GM12874 (cell line): ENCODE data around the gene RUNX1.

Experiments
- TF ChIP-seq, protein P1 (sequence below): IDR thresholded peaks from 2 replicates; pipeline ENCODE4 v1.5.1; 2011; ENCODE audit warnings: low read depth, mild to moderate bottlenecking, control low read depth, low read length, moderate library complexity; ENCODE audit not compliant: insufficient read depth

The RUNX1 gene

DNA sequence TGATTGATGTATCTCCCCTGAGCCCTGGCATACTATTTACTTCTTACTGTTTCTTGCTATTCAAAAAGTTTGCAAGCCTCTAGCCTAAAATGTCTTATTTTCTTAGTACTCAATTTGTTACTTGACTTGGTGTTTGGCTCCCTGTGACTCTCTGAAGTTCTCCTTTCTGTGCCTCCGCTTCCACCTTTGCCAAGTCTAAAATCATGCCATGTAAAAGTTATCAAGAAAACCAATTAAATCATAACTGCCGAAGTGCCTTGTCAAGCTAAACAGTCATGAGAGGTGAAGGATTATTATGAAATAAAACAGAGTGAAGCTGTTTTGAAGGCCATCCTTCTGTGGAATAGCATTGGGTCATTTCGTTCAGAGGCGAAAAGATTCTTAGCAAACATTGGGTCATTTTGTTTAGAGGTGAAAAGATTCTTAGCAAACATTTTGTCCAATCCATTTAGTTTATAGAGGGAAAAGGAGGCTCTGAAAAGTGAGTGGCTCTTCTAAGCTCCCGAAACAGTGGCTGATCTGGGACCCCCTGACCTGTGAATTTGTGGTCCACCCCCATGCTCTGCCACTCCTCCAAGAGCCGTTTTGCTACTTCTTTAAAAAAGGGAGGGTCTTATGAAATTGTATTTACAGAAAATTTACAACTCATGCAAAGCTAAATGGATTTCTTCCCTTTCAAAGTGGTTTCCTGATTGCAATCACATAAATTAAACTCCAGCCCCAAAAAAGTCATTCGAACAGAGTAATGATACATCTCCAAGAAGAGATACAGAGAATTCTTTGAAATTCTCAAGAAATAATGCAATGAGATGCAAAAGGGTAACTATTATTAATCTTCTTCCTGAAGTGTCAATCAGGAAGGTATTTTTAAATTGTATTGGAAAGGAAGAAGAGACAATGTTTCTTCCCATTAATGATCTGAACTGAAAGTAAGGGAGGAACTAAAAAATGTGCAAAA is 141.4 kb downstream of the RUNX1 start:
- TF ChIP-seq, protein P1, sequence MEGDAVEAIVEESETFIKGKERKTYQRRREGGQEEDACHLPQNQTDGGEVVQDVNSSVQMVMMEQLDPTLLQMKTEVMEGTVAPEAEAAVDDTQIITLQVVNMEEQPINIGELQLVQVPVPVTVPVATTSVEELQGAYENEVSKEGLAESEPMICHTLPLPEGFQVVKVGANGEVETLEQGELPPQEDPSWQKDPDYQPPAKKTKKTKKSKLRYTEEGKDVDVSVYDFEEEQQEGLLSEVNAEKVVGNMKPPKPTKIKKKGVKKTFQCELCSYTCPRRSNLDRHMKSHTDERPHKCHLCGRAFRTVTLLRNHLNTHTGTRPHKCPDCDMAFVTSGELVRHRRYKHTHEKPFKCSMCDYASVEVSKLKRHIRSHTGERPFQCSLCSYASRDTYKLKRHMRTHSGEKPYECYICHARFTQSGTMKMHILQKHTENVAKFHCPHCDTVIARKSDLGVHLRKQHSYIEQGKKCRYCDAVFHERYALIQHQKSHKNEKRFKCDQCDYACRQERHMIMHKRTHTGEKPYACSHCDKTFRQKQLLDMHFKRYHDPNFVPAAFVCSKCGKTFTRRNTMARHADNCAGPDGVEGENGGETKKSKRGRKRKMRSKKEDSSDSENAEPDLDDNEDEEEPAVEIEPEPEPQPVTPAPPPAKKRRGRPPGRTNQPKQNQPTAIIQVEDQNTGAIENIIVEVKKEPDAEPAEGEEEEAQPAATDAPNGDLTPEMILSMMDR: no peak

DNA sequence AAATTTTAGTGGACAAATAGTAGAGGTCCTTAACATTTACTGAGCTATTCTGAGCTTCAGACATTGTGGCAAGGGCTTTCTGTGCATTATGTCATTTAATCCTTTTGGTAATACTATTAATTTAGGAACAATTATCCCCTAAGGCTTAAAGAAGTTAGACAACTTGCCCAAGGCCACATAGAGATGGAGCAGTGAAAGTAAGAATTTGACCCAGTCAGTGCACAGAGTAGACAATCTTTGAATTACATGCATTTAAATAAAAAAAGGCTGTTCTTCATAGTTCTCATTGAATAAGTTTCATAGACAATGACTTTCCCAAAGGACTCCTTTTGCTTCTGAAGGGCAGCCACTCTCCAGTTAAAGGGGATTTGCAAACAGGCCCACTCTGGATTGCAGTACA is 142.7 kb downstream of the RUNX1 start:
- TF ChIP-seq, protein P1: no peak

DNA sequence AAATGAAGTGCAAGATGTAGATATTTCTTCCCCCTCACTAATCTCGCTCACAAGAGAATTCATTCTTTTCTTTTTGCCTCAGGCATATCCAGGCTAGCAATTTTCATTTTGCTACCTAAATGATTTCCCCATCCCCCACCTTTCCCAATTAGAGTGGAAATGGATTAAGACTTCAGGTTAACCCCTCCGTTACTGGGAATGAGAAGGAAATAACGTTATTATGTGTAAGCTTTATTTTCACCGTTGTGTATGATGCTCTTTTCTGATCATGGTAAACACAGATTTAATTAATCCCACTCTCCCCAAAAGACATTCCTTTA is 143.9 kb downstream of the RUNX1 start:
- TF ChIP-seq, protein P1: no peak

DNA sequence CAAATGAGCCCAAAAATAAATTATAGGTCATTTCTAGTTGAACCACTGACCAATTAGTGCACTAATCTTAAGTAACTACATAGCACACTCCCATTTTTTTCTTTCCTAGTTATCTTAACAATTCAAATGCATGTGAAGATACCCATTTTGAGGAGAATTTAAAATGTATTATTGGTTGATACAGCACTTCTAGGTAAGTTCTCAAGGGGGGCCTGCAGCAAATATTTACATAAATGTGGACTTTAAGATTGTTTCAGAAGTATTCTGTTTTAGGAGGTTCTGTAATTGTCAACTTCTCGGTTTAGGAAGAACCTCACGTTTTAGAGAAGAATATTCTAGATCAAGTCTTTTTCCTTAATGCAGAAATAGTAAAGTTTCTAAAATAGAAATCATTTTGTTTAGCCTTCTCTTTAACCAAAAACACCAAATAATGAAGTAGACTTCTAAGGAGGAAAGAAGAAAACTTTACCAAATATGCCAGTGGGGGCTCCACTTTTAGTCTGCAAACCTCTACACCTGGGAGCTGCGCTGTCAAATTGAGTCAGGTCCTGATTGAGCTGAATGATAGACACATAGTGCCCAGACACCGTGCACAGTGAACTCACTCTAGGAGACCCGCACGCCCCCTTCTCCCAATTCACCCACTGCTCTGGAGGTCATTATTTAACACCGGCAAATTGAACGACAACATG is 144.4 kb downstream of the RUNX1 start:
- TF ChIP-seq, protein P1: no peak

DNA sequence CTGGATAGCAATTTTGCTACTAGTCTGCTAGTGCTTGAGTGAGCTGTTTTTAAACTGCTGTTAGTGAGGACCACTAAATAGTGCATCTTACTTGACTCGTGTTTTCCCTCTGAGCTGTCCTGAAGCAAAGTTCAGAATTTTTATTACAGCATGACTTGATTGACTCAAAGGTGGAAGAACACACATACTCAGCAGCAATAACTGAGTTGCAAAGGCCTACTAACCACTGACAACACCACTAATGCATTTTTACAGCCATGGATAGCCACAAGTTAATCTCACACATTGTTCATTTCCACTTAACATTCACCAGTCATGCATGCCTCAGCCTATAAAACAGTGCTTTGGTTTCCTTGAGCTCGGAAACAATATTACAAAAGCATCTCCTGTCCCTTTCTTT is 148.7 kb downstream of the RUNX1 start:
- TF ChIP-seq, protein P1: no peak

DNA sequence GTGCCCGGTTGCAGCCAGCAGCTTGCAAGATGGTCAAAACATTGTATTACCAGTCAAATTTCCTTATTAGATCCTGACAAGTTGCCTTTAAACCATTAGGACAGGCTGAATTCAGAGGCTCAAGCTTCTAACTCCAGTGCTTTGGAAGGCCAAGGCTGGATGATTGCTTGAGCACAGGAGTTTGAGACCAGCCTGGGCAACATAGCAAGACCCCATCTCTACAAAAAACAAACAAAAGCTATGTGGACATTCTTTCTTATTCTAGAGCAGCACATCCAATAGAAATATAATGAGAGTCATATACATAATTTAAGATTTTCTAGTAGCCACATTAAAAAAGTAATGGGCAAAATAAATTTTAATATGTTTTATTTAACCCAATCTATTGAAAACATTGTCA is 149.3 kb downstream of the RUNX1 start:
- TF ChIP-seq, protein P1: no peak

DNA sequence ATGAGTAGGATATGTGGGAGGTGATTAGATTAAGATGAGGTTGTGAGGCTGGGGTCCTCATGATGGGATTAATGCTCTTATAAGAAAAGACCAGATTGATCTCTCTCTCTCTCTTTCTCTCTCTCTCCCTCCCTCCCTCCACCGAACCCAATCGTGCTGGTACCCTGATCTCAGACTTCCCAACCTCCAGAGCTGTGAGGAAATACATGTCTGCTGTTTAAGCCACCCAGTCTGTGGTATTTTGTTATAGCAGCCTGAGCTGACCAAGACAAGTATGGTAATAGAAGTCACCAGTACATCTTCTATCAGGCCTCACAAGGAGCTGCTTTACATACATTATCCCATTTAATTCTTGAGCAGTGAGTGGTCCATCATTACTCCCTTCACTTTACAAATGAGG is 149.8 kb downstream of the RUNX1 start:
- TF ChIP-seq, protein P1: no peak
